ENCODE measurements around the gene FBXW7. TPM values are rescaled to one million over a fixed set of nuclear protein-coding genes. Genes with fewer than 3 reads are reported as not detected.
A peak's percentile ranks its signal among the peaks of the same experiment; 100 is the strongest.

FBXW7 gene
- total RNA-seq, 2 donors from 2014 or later = 29.0 to 34.7 TPM

- ATAC-seq = no peak
- DNase-seq (ENCODE audit: low spot score in 2 of 2) = no peak
- no peak overlapping the region for H3K27ac Mint-ChIP-seq
- peaks cover 0 to 15% of the 10 kb centered on the region in 2 donors for H3K9me3 Mint-ChIP-seq
- H3K36me3 Mint-ChIP-seq = peaks cover 0 to 25% of the 10 kb centered on the region in 2 donors
Observed at GRCh38 chr4:152471251-152471792, 64.6 kb downstream of the FBXW7 start.

- DNase-seq (ENCODE audit: low spot score in 2 of 2) (no peak), ATAC-seq (no peak)
- Mint-ChIP-seq H3K9me3 (peaks cover 0 to 15% of the 10 kb centered on the region in 2 donors), H3K36me3 (peaks cover 0 to 17% of the 10 kb centered on the region in 2 donors), H3K27ac (no peak overlapping the region)
Observed at GRCh38 chr4:152468408-152468807, 67.5 kb downstream of the FBXW7 start.

- ATAC-seq = no peak
- no peak for DNase-seq (ENCODE audit: low spot score in 2 of 2)
- peaks cover 0 to 15% of the 10 kb centered on the region in 2 donors for H3K9me3 Mint-ChIP-seq
- H3K36me3 Mint-ChIP-seq = peaks cover 0 to 22% of the 10 kb centered on the region in 2 donors
- no peak overlapping the region for H3K27ac Mint-ChIP-seq
Observed at GRCh38 chr4:152467101-152467500, 68.8 kb downstream of the FBXW7 start.

GRCh38 chr4:152464030-152464823, 71.7 kb downstream of the FBXW7 start:
- peaks cover 0 to 26% of the 10 kb centered on the region in 2 donors for H3K36me3 Mint-ChIP-seq
- no peak for DNase-seq (ENCODE audit: low spot score in 2 of 2)
- peak overlapping the region in 1 of 2 donors; percentile 16 for H3K27ac Mint-ChIP-seq

GRCh38 chr4:152463562-152463961, 72.3 kb downstream of the FBXW7 start:
- Mint-ChIP-seq H3K27ac (peak overlapping the region in 1 of 2 donors; percentile 16), H3K36me3 (peaks cover 0 to 26% of the 10 kb centered on the region in 2 donors), H3K9me3 (peaks cover 0 to 6% of the 10 kb centered on the region in 2 donors)
- ATAC-seq = no peak
- DNase-seq (ENCODE audit: low spot score in 2 of 2) = no peak

More at GRCh38 chr4:152464030-152464823, 71.7 kb downstream of the FBXW7 start:
- ATAC-seq = no peak
- peaks cover 0 to 6% of the 10 kb centered on the region in 2 donors for H3K9me3 Mint-ChIP-seq

GRCh38 chr4:152462695-152463094, 73.2 kb downstream of the FBXW7 start:
- ATAC-seq (no peak), DNase-seq (ENCODE audit: low spot score in 2 of 2) (no peak)
- peaks cover 0 to 6% of the 10 kb centered on the region in 2 donors for H3K9me3 Mint-ChIP-seq
- H3K27ac Mint-ChIP-seq = no peak overlapping the region
- H3K36me3 Mint-ChIP-seq = peaks cover 0 to 26% of the 10 kb centered on the region in 2 donors

GRCh38 chr4:152462047-152462446, 73.8 kb downstream of the FBXW7 start:
- peaks cover 0 to 23% of the 10 kb centered on the region in 2 donors for H3K36me3 Mint-ChIP-seq
- H3K27ac Mint-ChIP-seq = no peak overlapping the region
- peaks cover 0 to 1% of the 10 kb centered on the region in 2 donors for H3K9me3 Mint-ChIP-seq
- ATAC-seq (no peak), DNase-seq (ENCODE audit: low spot score in 2 of 2) (no peak)

GRCh38 chr4:152460488-152460887, 75.4 kb downstream of the FBXW7 start:
- peaks cover 0 to 25% of the 10 kb centered on the region in 2 donors for H3K36me3 Mint-ChIP-seq
- ATAC-seq = no peak
- no peaks in the 10 kb centered on the region for H3K9me3 Mint-ChIP-seq
- H3K27ac Mint-ChIP-seq = no peak overlapping the region
- no peak for DNase-seq (ENCODE audit: low spot score in 2 of 2)

- ATAC-seq (peak; percentile 60 to 83), DNase-seq (ENCODE audit: low spot score in 2 of 2) (no peak)
- Mint-ChIP-seq H3K36me3 (peaks cover 0 to 25% of the 10 kb centered on the region in 2 donors), H3K27ac (peak overlapping the region; percentile 38 to 66), H3K9me3 (no peaks in the 10 kb centered on the region)
Observed at GRCh38 chr4:152459326-152459725, 76.6 kb downstream of the FBXW7 start.

- no peak for DNase-seq (ENCODE audit: low spot score in 2 of 2)
- no peaks in the 10 kb centered on the region for H3K9me3 Mint-ChIP-seq
- peak overlapping the region; percentile 38 to 66 for H3K27ac Mint-ChIP-seq
- H3K36me3 Mint-ChIP-seq = peaks cover 0 to 25% of the 10 kb centered on the region in 2 donors
- ATAC-seq = peak; percentile 56 to 77
Observed at GRCh38 chr4:152458801-152459302, 77.0 kb downstream of the FBXW7 start.

GRCh38 chr4:152456609-152457008, 79.3 kb downstream of the FBXW7 start:
- no peak for DNase-seq (ENCODE audit: low spot score in 2 of 2)
- no peak overlapping the region for H3K27ac Mint-ChIP-seq
- peaks cover 0 to 16% of the 10 kb centered on the region in 2 donors for H3K36me3 Mint-ChIP-seq
- ATAC-seq = no peak
- no peaks in the 10 kb centered on the region for H3K9me3 Mint-ChIP-seq

GRCh38 chr4:152455311-152455710, 80.6 kb downstream of the FBXW7 start:
- peaks cover 0 to 5% of the 10 kb centered on the region in 2 donors for H3K36me3 Mint-ChIP-seq
- H3K27ac Mint-ChIP-seq = no peak overlapping the region
- ATAC-seq (no peak), DNase-seq (ENCODE audit: low spot score in 2 of 2) (no peak)
- no peaks in the 10 kb centered on the region for H3K9me3 Mint-ChIP-seq

- Mint-ChIP-seq H3K27ac (no peak overlapping the region), H3K36me3 (peaks cover 0 to 5% of the 10 kb centered on the region in 2 donors), H3K9me3 (no peaks in the 10 kb centered on the region)
- DNase-seq (ENCODE audit: low spot score in 2 of 2) (no peak), ATAC-seq (no peak)
Observed at GRCh38 chr4:152454398-152455011, 81.4 kb downstream of the FBXW7 start.

- ATAC-seq (no peak), DNase-seq (ENCODE audit: low spot score in 2 of 2) (no peak)
- Mint-ChIP-seq H3K9me3 (no peaks in the 10 kb centered on the region), H3K36me3 (peaks cover 0 to 6% of the 10 kb centered on the region in 2 donors), H3K27ac (no peak overlapping the region)
Observed at GRCh38 chr4:152451496-152451895, 84.4 kb downstream of the FBXW7 start.

- Mint-ChIP-seq H3K36me3 (peaks cover 0 to 6% of the 10 kb centered on the region in 2 donors), H3K9me3 (no peaks in the 10 kb centered on the region), H3K27ac (peak overlapping the region in 1 of 2 donors; percentile 8)
- DNase-seq (ENCODE audit: low spot score in 2 of 2) (no peak), ATAC-seq (no peak)
Observed at GRCh38 chr4:152448854-152449253, 87.0 kb downstream of the FBXW7 start.

GRCh38 chr4:152448038-152448707, 87.7 kb downstream of the FBXW7 start:
- ATAC-seq = no peak
- no peak overlapping the region for H3K27ac Mint-ChIP-seq
- peaks cover 0 to 6% of the 10 kb centered on the region in 2 donors for H3K36me3 Mint-ChIP-seq
- H3K9me3 Mint-ChIP-seq = no peaks in the 10 kb centered on the region
- DNase-seq (ENCODE audit: low spot score in 2 of 2) = no peak
